GM19043 (cell line): ENCODE data around the gene WDR59.

ENCODE experiments used
- ATAC-seq: cut with Tn5 transposase; IDR thresholded peaks from one replicate; pipeline ENCODE4 v1.9.1; 2021; ENCODE audit warnings: low read depth; ENCODE audit not compliant: unreplicated experiment

The WDR59 gene

DNA sequence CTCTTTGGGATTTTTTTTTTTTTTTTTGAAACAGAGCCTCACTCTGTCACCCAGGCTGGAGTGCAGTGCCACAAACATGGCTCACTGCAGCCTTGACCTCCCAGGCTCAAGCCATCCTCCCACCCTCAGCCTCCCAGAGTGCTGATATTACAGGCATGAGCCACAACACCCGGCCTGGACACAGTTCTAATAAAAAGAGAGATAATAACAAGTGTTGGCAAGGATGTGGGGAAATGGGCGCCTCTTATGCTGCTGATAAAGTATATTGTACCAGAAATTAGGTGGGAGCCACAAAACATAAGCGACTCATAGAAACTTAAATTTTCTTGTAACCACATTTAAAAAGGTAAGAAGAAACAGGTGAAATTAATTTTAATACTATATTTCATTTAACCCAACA lies 159.9 kb downstream of the WDR59 start:
- ATAC-seq, result no peak
